NCI-H1436 (cell line): ENCODE results near the gene EPO.
"Not testable (repeated sequence)": the region's sequence is repeated elsewhere in the genome, so short reads cannot be mapped to it uniquely, and the experiment has no call there.

Experiments
- DNase-seq: peaks from one replicate; lab custom pipeline; 2025; lab: John Stamatoyannopoulos, UW

The EPO gene

GRCh38 chr7:100739934-100740333, 19.7 kb downstream of the EPO start:
- DNase-seq, result no peak

GRCh38 chr7:100744605-100745004, 24.3 kb downstream of the EPO start:
- no peak for DNase-seq

GRCh38 chr7:100745184-100745583, 24.9 kb downstream of the EPO start:
- DNase-seq, result no peak

GRCh38 chr7:100752994-100753393, 32.7 kb downstream of the EPO start:
- no peak for DNase-seq

GRCh38 chr7:100753750-100754149, 33.5 kb downstream of the EPO start:
- DNase-seq, result no peak

- no peak for DNase-seq
These were observed 39.3 kb downstream of the EPO start for GRCh38 chr7:100759357-100760171.

GRCh38 chr7:100762841-100763240, 42.6 kb downstream of the EPO start:
- not testable (repeated sequence) for DNase-seq

- DNase-seq, result no peak
These were observed 43.4 kb downstream of the EPO start for GRCh38 chr7:100763556-100764140.

- DNase-seq, result no peak
These were observed 44.6 kb downstream of the EPO start for GRCh38 chr7:100764841-100765240.

- no peak for DNase-seq
These were observed 45.0 kb downstream of the EPO start for GRCh38 chr7:100765250-100765649.

GRCh38 chr7:100768784-100769183, 48.5 kb downstream of the EPO start:
- no peak for DNase-seq
